GM19328 (cell line): ENCODE measurements around the gene NOTCH1.
A peak's percentile ranks its signal among the peaks of the same experiment; 100 is the strongest.
"Not testable (repeated sequence)": the region's sequence is repeated elsewhere in the genome, so short reads cannot be mapped to it uniquely, and the experiment has no call there.

ENCODE experiments used
- ATAC-seq: cut with Tn5 transposase; IDR thresholded peaks from one replicate; pipeline ENCODE4 v1.9.1; 2021; ENCODE audit warnings: mild to moderate bottlenecking, moderate library complexity; ENCODE audit not compliant: unreplicated experiment

NOTCH1 gene

DNA sequence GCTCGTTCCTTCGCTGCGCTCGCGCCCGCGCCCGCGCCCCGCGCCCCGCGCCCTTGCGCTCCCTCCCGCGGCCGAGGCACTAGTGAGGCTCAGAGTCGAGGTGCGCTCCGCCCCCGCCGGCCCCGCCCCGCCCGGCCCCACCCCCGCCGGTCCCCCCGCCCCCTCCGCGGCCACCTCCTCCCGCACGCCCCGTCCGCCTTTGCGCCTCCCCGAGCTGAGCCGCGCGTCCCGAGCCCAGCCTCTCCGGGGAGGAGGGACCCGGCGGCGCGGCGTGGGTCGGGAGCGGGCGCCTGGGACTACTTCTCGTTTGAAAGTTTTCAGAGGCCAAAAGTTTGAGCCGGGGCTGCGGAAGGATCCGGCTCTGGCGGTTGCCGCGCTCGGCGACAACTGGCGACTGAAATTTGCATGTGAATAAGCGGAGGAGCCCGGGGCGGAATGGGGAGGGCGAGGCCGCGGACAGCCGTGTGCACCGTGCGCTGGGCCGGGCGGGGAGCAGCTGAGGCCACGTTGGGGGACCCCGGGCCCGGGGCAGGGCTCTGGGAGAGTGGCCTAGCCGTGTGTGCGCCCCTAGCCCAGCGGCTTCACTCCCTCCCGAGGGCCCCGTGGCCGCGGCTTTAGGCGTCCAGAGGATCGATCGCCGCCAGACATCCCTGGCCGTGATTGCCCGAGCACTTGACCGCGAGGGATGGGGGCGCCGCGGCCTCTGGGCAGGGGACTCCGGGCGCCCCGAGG is at the start of gene NOTCH1:
TSS of gene NOTCH1 (minus strand) at position 84 of the 732 bp plus-strand sequence. CDS start 262 bp downstream, outside the sequence.
- peak; percentile 58 for ATAC-seq

DNA sequence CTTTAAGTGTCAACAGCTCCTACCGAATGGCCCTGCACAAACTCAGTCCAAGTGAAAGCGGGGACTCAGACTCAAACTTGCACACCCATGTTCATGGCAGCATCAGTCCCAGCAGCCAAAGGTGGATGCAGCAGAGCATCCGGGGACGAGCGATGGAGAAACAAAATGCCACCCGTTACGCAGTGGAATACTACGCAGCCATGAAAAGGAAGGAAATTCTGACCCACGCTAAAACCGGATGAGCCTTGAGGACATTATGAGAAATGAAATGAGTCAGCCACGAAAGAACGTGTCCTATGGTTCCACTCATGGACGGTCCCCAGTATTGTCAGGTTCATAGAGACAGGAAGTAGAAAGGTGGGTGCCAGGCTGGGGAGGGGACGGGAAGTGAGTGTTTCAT is 48.6 kb upstream of the NOTCH1 start:
- no peak for ATAC-seq

DNA sequence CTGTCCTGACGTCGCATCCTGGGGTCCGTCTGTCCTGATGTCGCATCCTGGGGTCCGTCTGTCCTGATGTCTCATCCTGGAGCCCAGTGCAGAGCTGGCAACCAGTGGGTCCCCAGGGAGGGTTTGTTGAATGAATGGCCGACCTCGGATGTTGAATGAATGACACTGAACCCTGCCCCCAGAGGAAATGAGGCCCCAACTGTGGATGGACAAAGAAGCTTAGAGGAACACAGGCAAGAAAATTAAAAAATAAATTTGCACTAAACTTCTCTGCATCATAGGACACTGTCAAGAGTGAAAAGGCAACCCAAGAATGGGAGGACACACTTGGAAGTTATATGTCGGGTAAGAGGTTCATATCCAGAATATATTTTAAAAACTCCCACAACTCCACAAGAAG is 47.7 kb upstream of the NOTCH1 start:
- no peak for ATAC-seq

DNA sequence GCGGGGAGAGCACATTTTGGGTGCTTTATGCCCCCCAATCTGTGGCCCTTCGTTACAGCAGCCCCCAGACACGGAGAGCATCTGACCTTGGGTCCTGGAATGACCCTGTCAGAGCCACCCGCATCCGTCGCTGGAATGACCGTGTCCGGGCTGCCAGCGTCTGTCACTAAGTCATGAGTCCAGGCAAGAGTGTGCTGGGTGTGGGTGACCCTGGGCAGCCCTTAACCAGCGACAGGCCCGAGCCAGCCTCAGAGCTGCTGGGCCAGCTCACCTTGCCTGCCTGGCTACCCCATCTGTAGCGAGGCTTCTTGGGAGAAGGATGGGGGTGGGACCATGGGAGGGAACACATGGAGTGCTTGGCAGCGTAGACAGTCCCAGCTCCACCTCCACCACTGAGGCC is 46.8 kb upstream of the NOTCH1 start:
- no peak for ATAC-seq

DNA sequence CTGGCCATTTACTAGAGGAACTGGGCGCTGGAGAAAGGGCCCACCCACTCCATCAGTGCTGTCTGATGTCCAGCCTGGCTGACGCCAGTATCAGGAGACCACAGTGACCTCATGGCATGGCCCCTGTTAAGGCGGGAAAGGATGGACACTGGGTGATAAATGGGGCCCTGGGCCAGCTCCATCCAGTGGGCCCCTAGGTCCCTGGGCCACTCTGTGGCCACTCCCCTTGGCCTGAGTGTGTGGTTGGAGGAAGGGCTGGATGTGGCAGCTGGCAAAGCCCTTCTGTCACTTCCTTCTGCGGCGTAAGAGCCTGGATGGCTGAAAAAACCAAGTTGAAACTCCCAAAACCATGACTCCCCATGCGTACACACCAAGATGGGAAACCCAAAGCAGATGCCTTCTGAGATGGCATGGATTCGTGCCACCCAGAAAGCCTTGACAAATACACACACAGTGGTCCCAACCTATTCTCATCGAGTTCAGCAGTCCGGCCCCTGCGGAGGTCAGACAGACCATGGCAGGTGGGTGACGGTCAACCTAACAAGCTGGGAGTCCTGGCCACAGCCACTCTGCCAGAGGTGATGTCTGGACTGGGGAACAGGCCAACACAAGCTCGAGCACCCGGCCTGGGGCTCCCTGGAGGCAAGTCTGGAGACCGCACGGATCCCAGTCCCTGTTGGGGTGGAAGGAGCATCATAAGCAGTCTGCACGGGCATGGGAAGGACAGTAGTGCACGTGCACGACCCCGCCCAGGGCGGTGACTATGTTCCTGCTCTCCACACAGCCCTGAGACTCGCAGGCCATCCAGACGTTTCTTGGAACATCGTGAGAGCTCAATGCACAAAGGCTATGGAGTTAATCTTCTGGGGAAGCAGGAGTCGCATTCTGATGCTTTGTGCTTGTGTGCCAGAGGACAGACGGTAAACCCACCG is 45.2 kb upstream of the NOTCH1 start:
- no peak for ATAC-seq

DNA sequence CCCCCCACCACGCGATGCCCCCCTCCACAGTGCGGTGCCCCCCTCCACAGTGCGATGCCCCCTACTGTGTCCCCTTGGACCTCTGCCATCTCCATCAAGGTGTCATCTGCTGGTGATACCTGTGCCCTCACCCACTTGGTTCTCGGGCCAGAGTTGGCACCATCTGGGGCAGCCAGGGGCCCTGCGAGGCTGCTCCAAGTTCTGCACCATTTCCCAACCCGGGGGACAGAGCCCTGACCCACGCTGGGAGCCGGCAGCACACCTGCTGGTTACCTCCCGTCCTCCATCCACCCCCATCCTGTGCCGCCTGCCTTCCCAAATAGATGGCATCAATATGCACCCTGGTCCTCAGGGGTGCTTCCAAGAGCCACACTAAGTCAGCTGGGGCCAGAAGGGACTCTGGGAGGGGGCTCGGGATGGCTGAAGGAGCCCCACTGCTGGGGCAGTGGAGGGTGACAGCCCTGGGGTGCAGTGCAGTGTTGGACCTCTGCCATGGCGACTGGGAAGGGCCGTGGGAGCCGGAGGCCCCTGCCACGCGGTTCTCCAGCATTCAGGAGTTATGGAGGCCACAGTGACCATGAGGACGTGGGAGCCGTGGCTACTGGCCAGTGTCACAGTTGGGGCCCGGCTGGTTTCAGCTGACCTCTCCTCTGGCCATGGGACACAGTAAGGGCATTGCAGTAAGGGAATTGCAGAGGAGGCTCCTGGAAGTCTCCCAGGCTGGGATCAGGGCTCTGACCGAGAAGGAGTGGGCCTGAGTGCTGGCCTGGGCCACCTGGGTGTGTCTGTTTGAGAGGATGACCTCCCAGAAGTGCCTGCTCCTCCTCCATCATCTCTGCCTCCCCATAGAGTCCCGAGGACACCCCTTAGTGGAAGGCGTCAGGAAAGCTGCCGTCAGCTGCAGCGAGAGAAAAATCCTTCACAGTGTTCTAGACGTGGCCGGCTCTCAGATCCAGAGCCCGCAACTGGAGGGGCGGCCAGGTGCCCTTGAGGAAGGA is 44.2 kb upstream of the NOTCH1 start:
- no peak for ATAC-seq

DNA sequence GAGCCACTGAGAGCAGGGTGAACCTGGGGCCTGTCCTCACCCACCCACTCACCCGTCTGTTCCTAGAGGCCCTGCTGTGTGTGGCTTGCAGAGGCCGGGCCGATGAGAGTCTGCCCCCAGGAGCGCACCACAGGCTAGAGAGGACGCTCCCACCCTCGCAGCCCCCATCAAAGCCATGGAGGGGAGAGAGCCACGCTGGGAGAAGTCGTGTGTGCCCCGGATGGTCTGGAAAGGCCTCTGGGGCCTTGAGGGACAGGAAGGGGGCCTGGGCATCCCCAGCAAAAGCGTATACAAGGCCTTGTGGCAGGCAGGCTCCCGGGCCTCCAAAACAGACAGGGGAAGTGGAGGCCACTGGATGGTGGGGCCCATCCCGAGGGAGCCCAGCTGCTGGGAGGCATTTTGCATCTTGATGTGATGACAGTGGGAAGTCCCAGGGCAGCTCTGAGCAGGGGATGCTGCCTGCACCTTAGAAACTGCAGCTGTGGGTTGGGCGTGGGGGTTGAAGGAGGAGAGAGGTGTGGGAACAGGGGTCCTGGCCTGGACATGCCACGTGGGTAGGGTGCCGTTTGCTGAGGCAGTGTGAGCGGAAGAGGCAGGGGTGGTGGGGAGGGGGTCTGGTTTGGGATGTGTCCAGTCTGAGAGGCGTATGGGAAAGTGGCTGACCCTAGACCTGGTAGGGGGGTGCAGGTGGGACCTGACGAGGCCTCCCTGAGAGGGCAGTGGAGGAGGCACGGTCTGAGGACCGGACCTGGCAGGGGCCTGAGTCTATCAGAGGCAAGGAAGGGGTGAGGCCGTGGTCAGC is 43.0 kb upstream of the NOTCH1 start:
- ATAC-seq: no peak

DNA sequence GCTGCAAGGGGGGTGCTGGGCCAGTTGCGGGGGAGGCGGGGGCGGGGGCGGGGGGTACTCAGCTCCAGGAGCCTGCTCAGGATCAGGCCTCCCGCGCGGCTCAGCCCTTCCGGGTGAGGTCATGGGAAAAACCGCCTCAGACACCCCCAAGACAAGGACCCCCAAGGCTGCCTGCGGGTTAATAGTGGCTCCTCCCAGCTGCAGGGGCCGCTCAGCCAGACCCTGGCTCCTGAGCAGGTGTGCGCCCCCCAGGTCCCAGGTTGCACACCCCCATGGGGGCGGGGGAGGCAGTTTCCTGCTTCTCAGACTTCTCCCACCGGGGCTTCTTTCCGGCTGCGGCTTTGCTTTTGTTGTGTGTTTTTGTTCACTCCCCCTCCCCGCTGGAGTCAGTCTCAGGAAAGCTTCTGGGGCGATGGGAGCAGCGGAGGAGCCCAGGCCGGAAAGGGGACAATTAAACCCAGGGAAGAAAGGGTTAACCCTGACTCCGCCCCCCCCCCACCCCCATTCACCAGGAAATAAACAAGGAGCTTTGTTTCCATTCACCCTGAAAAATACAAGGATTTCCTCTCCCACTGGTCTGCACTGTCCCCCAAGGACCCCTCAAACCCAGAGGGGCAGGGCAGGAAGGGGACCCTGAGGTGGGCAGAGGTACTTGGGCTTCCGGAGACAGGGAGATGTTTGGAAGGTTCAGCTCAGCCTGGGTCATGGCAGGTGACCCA is 42.3 kb upstream of the NOTCH1 start:
- ATAC-seq: no peak

DNA sequence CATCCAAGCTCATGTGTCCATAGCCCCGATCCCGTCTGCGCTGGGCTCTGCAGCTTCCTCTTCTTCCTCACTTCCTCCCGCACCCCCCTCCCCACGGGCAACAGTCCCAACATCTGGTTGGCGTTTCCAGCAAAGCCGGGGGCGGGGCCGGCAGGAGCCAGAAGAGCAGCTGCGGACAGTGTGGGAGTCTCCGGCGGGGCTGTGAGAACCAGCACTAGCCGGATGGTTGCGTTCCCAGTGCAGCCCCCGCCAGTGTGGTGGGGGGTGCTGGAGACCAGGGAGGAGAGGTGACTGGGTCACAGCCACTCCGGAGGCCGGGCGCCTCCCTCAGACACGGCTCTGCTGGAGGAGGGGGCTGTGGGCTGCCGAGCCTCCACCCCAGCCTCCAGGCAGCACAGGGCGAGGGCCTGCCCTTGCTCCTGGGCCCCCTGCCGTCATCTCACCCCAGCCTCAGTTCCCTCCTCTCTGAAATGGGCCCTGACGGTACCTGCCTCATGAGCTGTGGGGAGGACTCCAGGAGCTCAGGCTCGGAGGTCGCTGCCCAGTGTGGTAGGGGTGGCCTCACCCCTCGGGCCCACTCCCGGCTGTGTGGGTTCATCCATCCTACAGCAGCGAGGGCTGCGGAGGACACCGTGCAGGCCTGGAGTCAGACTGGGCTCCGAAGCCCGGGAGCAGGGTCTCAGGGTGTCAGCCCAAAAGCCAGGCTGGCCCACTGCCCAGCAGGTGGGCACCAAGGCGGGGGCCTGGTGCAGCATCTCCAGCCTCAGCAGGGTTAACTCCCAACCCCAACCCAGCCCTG is 41.5 kb upstream of the NOTCH1 start:
- no peak for ATAC-seq

DNA sequence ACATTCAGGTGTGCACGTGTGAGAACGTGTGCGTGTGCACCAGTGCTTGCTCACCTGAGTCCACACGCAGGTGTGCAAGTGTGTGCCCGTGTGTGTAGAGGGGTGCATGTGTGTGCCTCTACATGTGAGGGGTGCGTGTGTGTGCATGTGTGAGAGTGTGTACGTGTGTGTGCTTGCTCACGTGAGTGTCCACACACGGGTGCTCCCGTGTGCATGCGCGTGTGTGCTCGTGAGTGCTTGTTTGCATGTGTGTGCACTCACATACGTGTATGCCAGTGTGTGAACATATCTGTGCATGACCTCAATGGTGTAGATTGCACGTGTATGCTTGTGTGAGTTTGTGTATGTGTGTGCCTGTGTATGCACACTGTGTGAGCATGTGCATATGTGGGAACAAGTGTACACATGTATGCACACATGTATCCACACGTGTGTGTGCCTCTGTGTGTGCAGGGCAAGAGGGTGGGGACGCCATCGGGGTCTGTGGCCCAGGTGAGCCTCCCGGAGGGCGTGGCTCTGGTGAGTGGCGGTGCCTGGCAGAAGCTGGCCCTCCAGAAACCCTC is 40.6 kb upstream of the NOTCH1 start:
- ATAC-seq: no peak

DNA sequence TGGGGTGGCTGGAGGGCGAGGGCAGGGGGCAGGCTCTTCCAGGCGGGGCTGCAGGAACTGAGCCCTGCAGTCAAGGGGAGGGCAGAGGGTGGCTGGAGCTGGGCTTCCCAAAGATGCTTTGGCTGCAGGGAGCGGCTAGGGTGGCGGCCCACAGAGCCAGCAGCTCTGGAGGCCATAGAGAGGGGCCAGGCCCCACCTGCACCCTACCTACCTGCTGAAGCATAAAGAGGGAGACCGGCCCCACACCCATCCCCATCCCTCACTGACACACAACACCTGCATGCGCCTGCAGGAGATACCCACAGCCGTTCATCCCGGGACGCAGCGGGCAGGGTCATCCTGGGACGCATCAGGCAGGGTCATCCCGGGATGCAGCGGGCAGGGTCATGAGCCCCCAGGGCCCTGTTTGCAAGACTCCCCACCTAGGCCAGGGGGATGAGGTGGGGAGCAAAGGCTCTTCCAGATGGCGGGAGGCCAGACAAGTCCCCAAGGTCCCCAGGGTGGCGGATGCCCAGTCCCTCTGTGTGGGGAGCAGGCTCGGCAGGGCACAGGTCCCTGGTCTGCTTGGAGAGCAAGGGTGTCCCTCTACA is 39.8 kb upstream of the NOTCH1 start:
- no peak for ATAC-seq

DNA sequence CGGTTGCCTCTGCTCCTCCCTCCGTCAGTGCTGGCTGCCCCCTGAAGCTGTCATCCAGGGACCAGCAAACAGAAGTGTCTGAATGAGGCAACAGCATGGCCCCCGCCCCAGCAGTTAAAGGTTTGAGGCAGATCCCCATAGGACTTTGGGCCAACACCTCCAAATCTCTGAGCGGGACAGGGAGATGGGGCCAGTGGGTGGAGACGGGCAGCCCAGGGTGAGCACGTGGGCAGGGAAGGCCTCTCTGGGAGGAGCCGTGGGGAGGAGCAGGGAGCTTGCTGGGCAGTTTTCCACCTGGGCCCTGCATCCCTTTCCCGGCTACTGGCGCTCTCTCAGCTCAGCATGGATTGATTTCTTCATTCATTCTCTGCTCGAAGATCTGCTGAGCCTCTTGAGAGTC is 39.1 kb upstream of the NOTCH1 start:
- ATAC-seq: no peak

DNA sequence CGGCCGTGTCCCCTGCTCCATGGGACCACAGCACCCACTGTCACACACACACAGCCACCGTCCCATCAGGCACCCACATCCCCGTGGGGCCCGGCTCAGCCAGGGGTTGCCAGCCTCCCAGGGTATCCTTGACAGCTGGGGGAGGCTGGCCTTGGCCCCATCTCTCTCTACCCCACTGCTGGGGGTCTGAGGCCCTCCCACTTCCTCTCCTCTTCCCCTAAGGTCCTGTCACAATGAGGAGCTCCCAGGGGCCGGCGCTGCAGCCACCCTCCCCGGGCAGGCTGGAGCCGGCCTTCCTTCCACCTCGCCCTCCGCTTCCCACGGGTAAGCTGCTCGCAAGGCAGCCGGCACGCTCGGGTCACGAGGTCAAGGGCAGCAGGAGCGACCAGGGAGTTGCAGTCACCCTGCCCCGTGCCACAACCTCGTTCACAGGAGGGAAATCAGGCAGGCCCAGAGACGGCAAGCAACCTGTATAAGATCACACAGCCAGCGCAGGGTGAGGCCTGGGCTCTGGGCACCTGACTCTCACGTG is 38.6 kb upstream of the NOTCH1 start:
- ATAC-seq: no peak

DNA sequence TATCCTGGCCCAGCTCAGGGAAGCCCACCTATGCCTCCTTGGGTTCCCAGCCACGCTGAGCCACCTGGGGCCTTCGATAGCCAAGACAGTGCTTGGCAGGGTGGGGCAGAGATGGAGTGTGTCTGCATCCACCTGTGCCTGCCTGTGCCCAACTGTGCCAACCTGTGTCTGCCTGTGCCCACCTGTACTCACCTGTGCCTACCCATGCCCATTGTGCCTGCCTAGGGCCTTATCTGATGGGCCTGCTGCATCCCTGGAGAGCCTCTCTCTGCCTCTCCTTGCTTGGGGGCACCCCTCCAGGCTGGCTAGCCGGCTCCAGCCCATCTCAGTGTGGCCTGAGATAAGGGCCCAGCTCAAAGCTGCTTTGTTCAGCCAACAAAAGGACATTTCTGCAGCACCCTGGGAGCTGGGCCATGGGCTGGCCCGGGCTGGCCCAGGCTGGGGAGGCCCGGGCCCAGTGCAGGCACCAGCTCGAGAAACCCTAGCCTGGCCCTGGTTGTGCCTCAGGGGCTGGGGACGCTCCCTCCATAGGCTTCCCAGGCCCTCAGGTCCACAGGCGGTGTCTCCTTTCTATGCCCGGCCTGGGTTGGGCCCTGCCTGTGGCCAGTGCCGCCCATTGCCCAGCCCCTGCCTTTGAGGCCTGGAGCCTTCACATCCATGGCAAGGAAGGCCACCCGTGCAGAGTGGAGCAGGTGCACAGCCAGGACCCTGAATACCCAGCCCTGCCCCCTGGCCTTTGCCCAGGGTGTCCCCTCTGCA is 37.3 kb upstream of the NOTCH1 start:
- no peak for ATAC-seq

DNA sequence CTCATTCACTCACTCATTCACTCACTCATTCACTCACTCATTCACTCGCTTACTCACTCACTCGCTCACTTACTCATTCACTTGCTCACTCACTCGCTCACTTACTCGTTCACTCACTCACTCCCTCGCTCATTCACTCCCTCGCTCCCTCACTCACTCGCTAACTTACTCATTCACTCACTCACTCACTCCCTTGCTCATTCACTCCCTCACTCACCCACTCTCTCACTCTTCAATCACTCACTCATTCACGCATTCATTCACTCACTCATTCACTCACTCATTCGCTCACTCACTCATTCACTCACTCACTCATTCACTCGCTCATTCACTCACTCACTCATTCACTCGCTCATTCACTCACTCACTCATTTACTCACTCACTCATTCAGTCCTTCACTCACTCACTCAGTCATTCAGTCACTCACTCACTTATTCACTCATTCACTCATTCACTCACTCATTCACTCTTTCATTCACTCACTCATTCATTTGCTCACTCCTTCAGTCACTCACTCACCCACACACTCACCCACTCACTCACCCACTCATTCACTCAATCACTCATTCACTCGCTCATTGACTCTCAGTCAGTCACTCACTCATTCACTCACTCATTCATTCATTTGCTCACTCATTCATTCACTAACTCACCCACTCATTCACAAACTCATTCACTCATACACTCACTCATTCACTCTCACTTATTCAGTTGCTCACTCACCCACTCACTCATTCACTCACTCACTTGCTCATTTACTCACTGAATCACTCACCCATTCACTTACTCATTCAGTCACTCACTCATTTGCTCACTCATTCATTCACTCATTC is 36.0 kb upstream of the NOTCH1 start:
- ATAC-seq: no peak

DNA sequence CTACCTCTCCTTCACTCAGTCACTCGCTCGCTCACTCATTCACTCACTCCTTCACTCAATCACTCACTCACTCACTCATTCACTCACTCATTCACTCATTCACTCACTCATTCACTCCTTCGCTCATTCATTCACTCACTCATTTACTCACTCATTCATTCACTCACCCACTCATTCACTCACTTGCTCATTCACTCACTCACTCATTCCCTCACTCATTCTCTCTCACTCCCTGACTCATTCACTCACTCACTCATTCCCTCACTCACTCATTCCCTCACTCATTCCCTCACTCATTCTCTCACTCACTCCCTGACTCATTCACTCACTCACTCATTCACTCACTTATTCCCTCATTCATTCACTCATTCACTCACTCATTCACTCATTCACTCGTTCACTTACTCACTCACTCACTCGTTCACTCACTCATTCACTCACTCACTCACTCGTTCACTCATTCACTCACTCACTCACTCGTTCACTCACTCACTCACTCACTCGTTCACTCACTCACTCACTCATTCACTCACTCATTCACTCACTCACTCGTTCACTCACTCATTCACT is 33.9 kb upstream of the NOTCH1 start:
- not testable (repeated sequence) for ATAC-seq
